Measurements from ENCODE around the gene NCK1.
A peak's percentile ranks its signal among the peaks of the same experiment; 100 is the strongest.
"Not testable (repeated sequence)": the region's sequence is repeated elsewhere in the genome, so short reads cannot be mapped to it uniquely, and the experiment has no call there.

Gene NCK1

DNA sequence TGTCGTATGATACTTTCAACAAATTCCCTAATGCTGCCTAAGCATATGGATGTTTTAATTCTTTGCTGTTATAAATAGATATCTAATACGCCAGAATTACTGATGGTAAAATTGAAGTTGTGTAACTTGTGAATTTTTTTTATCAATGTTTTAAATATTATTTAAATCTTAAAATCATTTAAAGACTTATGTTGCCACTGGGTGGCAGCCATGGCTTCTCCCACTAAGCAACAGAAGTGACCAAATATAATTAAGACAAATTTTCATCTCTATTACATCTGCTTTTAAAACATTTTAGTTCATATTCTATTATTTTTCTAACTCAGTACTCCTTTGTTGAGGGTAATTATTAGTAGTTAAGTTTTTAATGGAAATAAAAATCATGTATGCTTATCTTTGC is 87.7 kb downstream of the NCK1 start:
- DNase-seq, result no peak

DNA sequence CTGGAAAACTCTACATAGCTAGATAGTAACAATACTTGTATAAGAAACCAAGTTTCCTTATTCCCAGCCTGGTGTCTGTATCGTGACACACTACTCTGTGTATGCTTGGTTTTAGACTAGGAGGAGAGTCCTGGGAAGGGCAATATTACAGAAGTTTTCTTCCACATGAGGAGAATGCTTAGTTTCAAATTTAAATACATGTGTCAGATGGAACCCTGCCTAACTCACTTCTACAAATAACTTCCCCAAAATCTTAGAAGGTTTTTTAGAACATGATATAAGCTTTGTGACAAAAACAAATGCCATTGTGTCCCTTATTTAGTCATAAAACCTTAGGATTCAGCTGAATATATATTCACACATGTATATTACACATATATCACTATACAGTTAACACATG is 88.6 kb downstream of the NCK1 start:
- DNase-seq, result peak; percentile 29 to 73 (median 52)

GRCh38 chr3:136952292-136952691 is 90.3 kb downstream of the NCK1 start:
- DNase-seq, result no peak

GRCh38 chr3:136954251-136954650 is 92.2 kb downstream of the NCK1 start:
- peak in 3 of 4 experiments; percentile 52 to 60 (median 58) for DNase-seq

DNA sequence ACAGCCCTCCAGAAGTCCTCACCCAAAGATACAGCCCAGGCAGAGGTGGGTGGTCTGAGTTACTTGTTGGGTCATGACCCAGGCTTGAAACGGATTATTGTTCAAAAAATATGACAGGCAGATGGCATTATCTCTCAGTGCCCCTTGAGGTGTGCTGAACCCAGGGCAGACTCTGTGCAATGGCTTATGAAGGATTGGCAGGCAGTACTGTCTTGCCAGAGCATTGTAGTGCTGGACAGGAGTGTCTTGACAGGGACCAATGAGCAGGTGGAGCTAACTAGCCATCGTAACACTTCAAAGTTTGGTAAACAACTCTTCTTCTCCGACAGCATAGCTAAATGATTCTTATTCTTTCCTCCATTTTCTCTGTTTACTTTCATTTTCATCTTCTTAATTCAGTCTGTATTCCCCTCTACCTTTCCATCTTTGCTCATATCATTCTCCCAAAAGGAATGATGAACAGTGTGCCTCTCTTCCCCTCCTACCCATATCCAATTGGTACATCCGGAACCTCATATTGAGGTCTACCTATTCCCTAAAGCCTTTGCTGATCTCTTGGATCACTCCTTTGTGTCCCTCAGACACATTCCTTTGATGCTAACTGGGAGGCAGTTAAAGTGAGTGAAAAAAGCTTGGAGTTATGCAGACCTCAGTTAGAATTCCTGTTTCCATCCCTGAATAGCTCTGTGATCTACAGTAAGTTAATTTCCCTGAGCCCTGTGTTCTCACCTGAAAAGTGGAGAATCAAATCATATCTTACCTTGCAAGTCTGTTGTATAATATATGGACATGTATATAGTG is 93.2 kb downstream of the NCK1 start:
- DNase-seq, result no peak

- DNase-seq, result no peak
Measured at GRCh38 chr3:136955813-136956212, 93.8 kb downstream of the NCK1 start.

DNA sequence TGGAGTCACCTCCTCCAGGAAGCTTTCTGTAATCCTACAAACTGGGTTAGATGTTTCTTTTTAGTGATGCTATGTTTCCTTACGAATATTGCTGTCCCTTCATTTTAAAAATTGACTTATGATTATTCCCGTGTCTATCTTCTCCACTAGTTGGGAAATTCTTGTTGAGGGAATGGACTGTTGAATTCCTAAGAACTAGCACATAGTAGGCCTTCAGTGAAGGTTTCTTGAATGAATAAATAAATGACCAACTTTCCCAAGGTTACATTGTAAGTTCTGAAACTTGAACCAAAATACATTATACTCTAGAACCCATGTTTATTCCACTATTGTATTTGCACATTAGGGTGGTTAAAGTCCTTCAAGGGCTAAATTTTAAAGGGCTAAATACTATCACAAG is 95.0 kb downstream of the NCK1 start:
- DNase-seq, result no peak

- no peak for DNase-seq
Measured at GRCh38 chr3:136957751-136958288, 95.8 kb downstream of the NCK1 start, which contains the start of gene IL20RB. IL20RB (plus strand) TSS chr3:136957983; CDS start chr3:136958114, 131 bp downstream.

DNA sequence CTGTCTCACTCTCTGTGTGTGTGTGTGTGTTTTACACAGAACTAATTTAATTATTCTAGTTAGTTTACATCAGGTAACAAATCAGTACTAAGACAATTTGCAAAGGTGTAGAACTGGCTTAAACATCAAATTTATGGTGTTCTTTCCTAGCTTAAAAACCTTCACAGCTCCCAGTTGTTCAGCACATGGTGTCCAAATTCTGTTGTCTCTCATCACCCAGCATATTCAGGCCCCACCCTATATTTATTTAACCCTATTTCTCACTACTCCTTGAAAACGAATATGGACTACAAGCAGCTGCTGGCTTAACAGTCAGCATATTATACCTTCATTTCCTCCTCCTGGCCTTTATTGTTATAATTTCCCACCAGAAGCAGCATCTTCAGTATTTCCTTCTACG is 96.9 kb downstream of the NCK1 start:
- no peak for DNase-seq

DNA sequence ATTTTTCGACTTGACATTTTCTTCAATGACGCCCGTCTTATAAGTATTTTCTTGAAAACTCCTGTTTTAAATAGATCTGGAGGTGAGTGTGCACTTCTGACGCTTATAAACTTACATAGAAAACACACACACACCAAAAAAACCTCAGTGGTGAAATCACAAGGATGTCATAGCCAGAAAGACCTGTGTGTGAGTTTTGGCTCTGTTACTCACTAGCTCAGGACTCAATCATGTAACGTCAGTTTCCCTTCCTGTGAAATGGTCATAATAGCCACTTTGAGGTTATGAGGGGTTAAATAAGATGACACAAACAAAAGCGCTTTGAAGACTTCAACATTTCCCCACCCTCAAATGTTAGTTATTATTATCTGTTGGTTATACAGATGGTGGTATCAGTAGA is 97.6 kb downstream of the NCK1 start:
- DNase-seq, result no peak

- DNase-seq, result no peak
Measured at GRCh38 chr3:136960838-136961836, 99.1 kb downstream of the NCK1 start.

GRCh38 chr3:136962927-136963326 is 100.9 kb downstream of the NCK1 start:
- DNase-seq, result no peak

GRCh38 chr3:136969539-136969938 is 107.5 kb downstream of the NCK1 start:
- DNase-seq, result not testable (repeated sequence)

GRCh38 chr3:136973352-136973751 is 111.3 kb downstream of the NCK1 start:
- no peak for DNase-seq

DNA sequence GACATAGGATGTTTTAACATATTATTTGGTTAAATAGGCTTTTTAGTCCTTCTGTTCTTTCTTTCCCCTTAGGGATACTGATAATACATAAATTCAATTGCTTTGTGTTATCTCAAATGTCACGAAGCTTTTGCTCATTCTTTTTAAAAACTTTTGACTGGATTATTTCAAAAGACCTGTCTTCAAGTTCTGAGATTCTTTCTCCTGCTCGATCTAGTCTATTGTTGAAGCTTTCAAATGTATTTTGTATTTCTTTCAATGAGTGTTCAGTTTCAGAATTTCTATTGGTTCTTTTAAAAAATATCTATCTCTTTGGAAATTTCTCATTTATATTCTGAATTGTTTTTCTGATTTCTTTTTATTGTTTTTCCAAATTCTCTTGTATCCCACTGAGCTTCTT is 112.7 kb downstream of the NCK1 start:
- no peak for DNase-seq

DNA sequence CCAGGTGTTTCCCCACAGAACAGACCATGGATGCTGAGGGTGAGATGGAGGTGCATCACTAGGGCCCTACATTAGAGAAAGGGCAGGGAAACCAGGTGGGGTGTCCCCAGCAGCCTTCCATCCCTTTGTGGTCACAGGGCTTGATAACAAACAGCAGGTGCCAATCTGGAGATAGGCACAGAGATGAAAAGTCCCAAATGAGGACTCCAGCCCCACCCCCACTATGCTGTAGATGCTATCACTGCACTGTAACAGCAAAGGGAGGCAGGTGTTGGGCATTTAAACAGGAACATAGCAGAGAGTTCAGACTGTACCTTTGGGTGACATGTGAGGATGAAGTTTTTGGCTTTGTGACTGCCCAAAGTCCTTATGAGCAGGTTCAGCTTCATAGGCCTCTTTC is 117.2 kb downstream of the NCK1 start:
- DNase-seq, result no peak

DNA sequence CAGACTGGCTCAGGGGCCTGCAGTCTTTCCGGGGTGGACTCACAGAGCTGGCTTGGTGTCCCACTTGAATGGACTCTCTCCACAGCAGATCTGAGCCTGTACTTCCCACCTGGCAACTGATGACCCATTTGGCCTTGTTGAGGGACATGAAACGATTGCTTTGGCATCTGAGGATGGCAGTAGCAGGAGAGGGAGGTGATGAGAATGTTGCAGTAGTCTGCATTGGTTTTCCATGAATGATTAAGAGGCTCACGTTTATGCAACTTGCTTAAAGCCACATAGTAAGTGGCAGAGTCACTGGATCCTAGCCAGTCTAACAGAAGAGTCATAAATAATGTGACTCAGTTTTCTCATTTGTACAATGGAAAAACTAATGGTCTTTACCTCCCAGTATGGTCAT is 117.7 kb downstream of the NCK1 start:
- no peak for DNase-seq

DNA sequence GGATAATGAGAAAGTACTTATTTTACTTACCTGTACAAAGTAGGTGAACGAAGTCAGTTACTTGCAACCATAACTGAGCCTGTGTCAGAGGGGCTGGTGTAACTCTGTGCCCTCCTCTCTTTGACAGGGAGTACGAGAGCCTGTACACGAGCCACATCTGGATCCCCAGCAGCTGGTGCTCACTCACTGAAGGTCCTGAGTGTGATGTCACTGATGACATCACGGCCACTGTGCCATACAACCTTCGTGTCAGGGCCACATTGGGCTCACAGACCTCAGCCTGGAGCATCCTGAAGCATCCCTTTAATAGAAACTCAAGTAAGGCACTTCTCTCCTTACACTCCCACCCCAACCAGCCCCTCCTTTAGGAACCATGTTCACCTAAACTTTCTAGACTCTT is 120.0 kb downstream of the NCK1 start:
- DNase-seq, result no peak

DNA sequence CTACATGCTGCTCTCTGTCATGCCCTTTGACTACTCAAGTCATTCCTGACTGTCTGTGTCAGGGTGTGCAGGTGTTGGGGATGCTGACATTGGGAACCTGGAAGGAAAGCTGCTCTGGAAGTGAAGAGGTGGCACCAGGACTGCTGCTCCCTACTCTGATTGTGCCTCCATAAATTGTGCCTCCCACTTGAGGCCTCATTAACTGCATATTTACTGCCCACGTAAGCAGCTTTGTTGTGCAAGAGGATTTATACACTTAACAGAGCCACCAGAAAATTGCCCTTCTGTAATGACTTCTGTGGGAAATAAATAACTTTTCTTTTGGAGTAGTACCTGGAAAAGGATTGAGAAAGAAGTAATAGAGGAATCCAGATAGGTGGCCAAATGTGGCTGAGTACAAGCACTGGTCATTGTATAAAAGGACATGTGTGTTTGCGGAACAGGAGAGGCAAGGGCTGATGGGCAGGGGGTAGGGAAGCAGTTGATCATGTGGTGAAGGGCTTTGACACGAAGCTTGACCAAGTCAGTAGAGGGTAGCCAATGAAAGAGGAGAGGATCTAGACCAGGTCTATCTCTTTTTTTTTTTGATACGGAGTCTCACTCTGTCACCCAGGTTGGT is 120.6 kb downstream of the NCK1 start:
- no peak for DNase-seq

- DNase-seq, result no peak
Measured at GRCh38 chr3:136984837-136985236, 122.8 kb downstream of the NCK1 start.

GRCh38 chr3:136987398-136987980 is 125.5 kb downstream of the NCK1 start:
- not testable (repeated sequence) for DNase-seq

DNA sequence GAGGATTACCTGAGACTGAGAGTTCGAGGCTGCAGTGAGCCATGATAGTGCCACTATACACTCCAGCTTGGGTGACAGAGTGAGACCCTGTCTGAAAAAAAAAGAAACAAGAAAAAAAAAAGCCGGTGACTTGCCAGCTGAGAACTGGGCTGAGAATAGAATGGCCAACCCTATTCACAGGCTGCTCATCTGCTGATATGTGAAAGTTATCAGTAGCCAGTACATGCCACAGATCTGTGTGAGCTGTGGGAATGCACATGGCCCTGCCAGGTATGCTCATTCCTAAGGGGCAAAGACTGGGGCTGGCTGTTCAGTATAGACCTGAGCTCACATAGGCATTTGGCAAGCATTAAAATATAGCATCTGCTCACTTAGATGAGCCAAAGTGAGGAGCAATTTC is 126.6 kb downstream of the NCK1 start:
- DNase-seq, result no peak

All from suppressor macrophage (primary cell).